GM21447 (cell line): ENCODE measurements around the gene MANF.

Experiments
- ATAC-seq: cut with Tn5 transposase; IDR thresholded peaks from one replicate; pipeline ENCODE4 v1.9.1; 2021; ENCODE audit not compliant: unreplicated experiment

The MANF gene

DNA sequence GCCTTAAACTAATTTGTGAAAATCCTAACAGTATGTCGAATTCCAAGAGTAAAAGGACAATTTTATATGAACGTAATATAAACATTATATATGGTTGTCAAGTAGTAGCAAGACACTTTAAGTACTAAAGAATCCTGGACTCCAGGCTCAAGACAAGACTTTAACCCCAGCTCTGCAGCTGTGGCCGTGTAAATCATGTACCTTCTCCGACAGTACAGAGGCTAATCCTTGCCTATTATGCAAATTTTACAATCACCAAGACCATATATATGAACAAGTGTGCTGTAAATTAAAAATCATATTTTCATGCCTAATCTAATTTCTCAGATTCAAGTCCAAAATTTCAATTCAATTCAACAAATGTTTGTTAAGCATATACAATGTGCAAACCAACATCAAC is 41.8 kb downstream of the MANF start:
- ATAC-seq = no peak

DNA sequence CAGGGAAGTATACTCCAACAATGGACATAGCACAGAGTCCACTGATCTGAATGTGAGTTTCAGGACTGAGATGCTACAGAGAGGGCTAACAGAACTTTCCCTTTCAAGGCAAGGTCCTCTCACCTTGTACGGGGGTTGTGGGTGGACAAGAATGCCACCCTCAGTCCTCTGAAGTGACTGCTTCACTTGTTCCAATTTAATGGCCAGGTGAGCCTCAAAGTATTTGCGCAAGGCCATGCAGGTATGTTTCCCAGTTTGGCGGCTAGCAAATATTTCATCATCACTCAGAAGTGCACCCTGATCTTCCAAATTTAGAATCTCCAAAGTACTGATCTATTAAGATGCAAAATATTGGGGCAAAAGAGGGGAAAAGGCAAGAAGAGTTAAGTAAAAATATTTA is 44.0 kb downstream of the MANF start:
- no peak for ATAC-seq

DNA sequence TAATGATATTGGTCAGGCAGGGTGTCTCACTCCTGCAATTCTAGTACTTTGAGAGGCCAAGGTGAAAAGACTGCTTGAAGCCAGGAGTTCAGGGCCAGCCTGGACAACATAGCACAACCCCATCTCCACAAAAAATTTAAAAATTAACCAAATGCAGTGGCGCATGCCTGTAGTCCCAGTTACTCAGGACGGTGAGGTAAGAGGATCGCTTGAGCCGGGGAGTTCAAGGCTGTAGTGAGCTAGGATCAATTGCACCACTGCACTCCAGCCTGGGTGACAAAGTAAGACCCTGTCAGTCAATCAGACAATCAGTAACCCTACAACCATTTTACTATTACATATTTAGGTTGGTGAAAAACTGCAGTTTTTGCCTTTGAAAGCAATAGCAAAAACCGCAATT is 49.0 kb downstream of the MANF start:
- ATAC-seq = no peak

DNA sequence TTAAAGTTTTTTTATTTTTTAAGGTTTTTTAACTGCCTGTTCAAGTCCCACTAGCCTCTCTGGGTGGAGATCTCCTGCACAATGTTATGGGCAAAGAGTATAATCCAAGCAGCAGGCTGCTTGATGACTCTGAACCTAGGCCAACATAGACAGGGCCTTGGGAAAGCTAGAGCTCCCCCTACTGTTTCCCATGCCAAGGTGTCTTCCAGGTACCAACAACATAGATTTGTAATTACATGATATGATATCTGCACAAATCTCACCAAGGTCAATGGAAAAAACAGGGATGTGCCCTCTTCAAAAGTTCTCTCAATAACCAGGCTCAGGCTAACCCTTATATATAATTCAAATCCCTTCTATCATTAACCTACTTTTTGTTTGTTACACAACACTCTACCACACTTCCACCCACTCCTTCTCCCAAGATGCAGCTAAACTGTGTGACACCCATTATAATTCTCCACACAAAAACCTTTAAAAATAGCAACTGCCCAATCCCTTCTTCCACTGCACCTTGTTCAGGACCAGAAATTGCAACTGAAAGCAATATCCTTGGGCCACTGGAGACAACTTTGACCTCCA is 49.7 kb downstream of the MANF start:
- ATAC-seq = no peak

DNA sequence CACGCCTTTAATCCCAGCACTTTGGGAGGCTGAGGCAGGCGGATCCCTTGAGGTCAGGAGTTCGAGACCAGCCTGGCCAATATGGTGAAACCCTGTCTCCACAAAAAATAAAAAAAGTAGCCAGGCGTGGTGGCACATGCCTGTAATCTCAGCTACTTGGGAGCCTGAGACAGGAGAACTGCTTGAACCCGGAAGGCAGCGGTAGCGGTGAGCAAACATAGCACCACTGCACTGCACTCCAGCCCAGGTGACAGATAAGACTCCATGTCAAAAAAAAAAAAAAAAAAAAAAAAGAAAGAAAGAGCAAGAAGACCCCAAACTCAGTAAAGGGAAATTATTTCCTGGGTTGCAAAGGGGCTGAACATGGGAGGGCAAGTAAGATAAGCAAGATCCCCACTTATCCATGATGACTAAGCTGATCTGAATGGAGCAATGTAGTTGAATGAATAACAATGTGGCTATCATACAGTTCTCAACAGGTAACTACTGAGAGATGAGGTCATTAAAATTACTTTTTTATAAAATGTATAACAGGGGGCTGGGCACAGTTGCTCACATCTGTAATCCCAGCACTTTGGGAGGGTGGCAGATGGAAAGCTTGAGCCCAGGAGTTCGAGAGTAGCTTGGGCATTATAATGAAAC is 52.0 kb downstream of the MANF start:
- ATAC-seq = no peak
